Muscle layer of duodenum (tissue), 2 donors: Measurements from ENCODE around the gene LASP1NB.
A peak's percentile ranks its signal among the peaks of the same experiment; 100 is the strongest.

Source experiments
- H3K27ac ChIP-seq: one replicate; pipeline ENCODE4 v1.7.0; 2013; ENCODE audit warnings: mild to moderate bottlenecking, low read length
- H3K27me3 ChIP-seq: one replicate; pipeline ENCODE4 v1.7.0; 2013; ENCODE audit warnings: low read depth, mild to moderate bottlenecking, control low read depth, low read length
- H3K36me3 ChIP-seq, 2 donors: one replicate each; pipeline ENCODE4 v1.7.0; 2013; ENCODE audit warnings: low read length in 2 of 2, control low read depth in 1 of 2, mild to moderate bottlenecking in 1 of 2; ENCODE audit not compliant: insufficient read depth in 2 of 2, control insufficient read depth in 1 of 2
- H3K4me1 ChIP-seq, 2 donors: one replicate each; pipeline ENCODE4 v1.7.0; 2013; ENCODE audit warnings: low read length in 2 of 2, mild to moderate bottlenecking in 2 of 2, control low read depth in 1 of 2, moderate library complexity in 1 of 2; ENCODE audit not compliant: insufficient read depth in 2 of 2, control insufficient read depth in 1 of 2
- H3K4me3 ChIP-seq, 2 donors: one replicate each; pipeline ENCODE4 v1.7.0; 2013; ENCODE audit warnings: low read length in 2 of 2, low read depth in 1 of 2, mild to moderate bottlenecking in 1 of 2
- H3K9me3 ChIP-seq, 2 donors: one replicate each; pipeline ENCODE4 v1.7.0; 2013; ENCODE audit warnings: low read length in 2 of 2, control low read depth in 1 of 2, mild to moderate bottlenecking in 1 of 2; ENCODE audit not compliant: control insufficient read depth in 1 of 2
- donor health status: healthy.

Gene LASP1NB

DNA sequence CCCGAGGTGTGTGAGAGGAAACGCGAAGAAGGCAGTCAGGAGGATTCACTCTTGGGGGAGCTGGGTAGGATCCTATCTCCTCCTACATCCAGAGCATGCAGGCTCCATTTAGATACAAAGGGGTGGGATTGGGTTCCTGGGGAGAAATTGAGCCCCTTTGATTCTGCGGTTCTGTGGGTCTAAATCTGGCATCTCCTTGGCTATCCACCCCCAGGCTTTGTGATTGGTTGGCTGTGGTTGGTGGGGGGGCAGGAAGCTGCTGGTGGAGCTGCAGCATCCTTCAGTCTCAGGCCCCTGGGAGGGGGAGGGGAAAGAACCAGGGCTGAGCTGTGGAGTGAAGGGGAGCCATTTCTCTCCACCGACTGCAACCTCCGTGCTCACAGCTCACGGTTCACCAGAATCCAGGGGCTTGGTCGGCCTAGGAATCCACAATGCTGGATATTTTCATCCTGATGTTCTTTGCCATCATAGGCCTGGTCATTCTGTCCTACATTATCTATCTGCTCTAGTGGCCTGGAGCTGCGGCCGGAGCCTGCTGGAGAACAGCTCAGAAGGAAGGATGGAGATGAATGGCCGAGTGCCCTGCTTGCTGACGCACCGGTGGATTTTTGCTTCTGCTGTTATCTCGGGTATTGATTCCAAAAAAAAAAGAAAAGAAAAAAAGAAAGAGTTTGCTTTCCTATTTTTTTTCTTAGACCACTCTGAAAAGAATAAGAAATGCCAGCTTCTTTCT, at the start of gene LASP1NB:
TSS of gene LASP1NB (plus strand) at position 352 of the 733 bp plus-strand sequence.
- H3K4me1 ChIP-seq: peaks cover 0 to 49% of the 10 kb centered on the region in 2 donors
- H3K27ac ChIP-seq: peak within 1 kb of the TSS; percentile 50
- H3K27me3 ChIP-seq: no peaks in the 10 kb centered on the region
- H3K36me3 ChIP-seq: no peaks in the 10 kb centered on the region
- peak within 1 kb of the TSS; percentile 38 to 42 for H3K4me3 ChIP-seq
- no peaks in the 10 kb centered on the region for H3K9me3 ChIP-seq

DNA sequence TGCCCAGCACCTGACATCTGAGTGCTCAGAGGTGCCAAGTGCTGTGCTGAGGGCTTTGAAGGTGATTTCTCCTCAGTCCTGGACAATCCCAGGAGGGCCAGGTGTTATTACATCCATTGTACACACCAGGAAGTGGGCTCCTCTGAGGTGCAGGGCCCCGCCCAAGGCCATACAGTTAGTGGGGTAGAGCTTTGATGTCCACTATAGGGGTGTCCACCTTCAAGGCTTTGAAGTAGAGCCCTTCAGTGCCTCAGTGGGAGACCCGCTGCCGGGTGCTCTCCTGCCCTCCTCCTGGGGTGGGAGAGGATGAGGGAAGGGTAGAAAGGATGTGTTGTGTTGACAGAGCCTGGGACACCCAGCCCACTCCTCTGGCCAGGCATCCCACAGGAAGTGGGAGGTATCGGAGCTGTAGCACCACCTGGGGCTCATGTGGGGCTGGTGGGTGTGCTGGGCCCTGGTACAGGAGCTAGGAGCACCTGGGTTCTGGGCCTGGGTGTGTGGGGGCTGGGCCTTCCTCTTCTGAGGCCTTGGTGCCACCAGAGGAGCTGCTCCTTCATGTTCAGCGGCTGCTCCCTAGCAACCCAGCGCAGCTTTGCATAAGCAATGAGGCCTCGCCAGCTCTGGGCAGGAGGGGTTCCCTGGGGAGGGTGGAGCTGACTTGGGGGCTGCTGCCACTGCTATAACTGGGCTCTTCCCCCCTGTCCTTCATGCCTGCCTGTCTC, 48.1 kb upstream of the LASP1NB start:
- H3K27me3 ChIP-seq: no peaks in the 10 kb centered on the region
- H3K9me3 ChIP-seq: no peaks in the 10 kb centered on the region
- H3K36me3 ChIP-seq: peaks cover 10 to 25% of the 10 kb centered on the region in 2 donors
- no peak overlapping the region for H3K27ac ChIP-seq
- H3K4me3 ChIP-seq: no peak overlapping the region
- peaks cover 50 to 81% of the 10 kb centered on the region in 2 donors for H3K4me1 ChIP-seq

DNA sequence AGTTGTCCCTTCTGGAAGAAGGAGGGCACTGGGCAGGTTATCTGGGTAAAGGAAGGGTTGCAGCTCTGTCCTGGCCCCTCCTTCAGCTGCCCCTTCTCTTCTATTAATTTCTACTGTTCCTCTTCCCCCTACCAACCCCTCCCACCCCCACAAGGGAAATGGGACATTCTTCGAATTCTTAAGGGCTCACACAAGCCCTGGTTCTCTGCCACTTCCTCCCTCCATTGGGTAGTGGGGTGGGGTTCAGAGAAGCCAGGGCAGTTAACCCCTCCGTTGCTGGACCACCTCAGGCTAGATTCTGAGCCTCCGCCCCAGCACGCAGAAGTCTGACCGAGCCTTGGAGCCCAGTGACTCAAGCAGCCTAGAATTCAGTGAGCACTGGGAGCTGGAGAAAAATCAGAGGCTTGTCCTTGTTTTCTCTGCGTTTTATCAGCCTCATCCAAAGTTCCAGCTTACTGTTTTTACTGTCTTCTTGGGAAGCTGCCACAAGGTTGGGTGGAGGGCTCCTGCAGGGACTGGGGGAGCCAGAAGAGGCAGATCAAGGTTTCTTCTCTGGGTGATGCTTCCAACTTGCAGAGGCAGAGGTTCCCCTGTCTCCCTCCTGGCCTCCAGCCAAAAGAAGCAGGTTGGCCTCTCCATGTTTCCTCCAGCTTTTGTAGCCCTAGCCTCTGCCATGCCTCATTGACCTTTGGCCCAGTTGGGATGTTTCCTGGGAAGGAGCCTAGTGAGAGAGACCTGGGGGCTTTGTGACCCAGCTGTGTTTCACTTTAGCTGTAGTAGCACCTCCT, 45.3 kb upstream of the LASP1NB start:
- H3K9me3 ChIP-seq: no peaks in the 10 kb centered on the region
- H3K4me1 ChIP-seq: peaks cover 40 to 77% of the 10 kb centered on the region in 2 donors
- peaks cover 15 to 25% of the 10 kb centered on the region in 2 donors for H3K36me3 ChIP-seq
- H3K27ac ChIP-seq: peak overlapping the region; percentile 60
- H3K27me3 ChIP-seq: no peaks in the 10 kb centered on the region
- H3K4me3 ChIP-seq: peak overlapping the region; percentile 15 to 26

DNA sequence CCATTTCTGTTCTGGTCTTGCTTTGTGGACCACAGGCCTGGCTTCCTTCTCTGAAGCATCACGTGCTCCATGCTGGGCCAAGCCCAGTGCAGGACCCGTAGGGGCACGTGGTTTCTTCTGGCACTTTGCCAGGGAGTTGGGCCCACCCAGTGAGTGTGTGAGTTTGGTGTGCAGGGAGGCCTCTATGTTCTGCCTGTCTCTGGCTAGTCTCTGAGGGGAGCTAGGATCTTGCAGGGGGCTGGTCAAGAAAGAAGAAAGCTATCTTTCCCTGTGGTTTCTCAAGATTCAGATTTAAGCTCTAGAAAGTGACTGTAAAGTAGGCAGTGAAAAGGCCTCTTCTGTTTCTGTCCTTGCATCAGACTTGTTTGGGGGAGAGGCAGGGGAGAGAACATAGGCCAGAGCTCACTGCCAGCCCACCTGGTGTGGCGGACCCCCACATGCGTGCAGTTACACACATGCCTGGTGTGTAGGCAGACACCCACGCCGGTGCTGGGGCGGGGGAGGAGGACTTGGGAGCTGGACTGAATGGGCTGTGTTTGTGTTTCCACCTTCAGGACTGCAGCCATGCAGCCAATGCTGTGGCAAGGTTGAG, 43.7 kb upstream of the LASP1NB start:
- H3K4me1 ChIP-seq: peaks cover 49 to 85% of the 10 kb centered on the region in 2 donors
- H3K27me3 ChIP-seq: no peaks in the 10 kb centered on the region
- H3K4me3 ChIP-seq: peak overlapping the region in 1 of 2 donors; percentile 26
- peaks cover 20 to 25% of the 10 kb centered on the region in 2 donors for H3K36me3 ChIP-seq
- H3K27ac ChIP-seq: peak overlapping the region; percentile 14
- H3K9me3 ChIP-seq: no peaks in the 10 kb centered on the region

DNA sequence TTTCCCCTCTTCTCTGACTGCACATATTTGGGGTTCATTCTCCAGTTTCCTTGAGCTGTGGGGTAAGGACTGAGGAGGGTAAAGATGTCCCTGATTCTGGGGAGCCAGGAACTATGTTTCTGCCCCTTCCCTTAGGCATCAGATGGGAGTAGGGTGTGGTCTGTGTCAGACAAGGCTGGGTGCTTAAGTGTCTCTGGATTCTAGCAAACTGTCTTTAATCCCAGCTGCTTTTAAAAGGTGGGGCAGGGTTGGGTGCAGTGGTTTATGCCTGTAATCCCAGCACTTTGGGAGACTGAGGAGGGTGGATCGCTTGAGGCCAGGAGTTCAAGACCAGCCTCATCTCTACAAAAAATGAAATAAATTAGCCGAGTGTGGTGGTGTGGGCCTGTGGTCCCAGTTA, 42.5 kb upstream of the LASP1NB start:
- Histone ChIP-seq H3K27ac (peak overlapping the region; percentile 6), H3K27me3 (no peaks in the 10 kb centered on the region), H3K4me3 (no peak overlapping the region), H3K9me3 (no peaks in the 10 kb centered on the region), H3K36me3 (peaks cover 25 to 30% of the 10 kb centered on the region in 2 donors), H3K4me1 (peaks cover 49 to 82% of the 10 kb centered on the region in 2 donors)

DNA sequence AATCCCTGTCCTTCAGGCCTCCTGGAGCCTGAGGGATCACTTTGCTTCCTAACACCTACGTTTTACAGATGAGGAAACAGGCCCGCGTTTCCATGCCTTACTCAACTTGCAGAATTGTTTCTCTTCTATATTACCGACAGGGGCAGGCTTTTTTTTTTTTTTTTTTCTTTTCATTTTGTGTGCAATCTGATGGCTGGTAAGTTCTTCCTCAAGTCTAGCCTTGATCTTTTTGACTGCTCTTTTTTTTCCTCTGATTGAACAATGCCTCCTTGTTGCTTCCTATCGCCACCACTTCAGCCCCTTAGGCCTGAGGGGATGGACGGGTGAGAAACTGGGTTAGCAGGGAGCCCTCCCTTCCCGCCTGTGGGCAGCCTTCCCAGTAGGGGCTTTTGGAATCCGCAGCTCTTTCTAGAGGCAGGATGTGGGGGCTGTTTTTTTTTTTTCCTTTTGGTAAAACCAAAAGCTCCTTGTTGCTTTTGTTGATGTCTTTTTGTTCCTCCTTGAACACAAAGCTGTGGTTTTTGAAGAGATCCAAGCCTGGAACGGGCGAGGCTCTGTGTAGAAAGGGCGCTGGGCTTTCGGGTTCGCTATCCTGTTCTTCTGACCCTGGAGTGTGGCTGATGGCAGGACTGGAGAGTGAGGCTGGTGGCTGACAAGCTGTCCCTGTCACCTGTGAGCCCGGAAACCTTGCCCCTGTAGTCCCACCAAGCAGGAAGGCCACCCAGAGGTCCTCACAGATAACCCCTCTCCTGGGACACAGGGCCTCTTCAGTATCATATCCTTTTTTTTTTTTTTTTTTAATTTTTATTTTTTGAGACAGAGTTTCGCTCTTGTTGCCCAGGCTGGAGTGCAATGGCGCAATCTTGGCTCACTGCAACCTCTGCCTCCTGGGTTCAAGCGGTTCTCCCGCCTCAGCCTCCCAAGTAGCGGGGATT, 41.6 kb upstream of the LASP1NB start:
- no peak overlapping the region for H3K27ac ChIP-seq
- H3K36me3 ChIP-seq: peaks cover 17 to 25% of the 10 kb centered on the region in 2 donors
- no peaks in the 10 kb centered on the region for H3K27me3 ChIP-seq
- H3K4me1 ChIP-seq: peaks cover 49 to 79% of the 10 kb centered on the region in 2 donors
- H3K9me3 ChIP-seq: no peaks in the 10 kb centered on the region
- H3K4me3 ChIP-seq: no peak overlapping the region

DNA sequence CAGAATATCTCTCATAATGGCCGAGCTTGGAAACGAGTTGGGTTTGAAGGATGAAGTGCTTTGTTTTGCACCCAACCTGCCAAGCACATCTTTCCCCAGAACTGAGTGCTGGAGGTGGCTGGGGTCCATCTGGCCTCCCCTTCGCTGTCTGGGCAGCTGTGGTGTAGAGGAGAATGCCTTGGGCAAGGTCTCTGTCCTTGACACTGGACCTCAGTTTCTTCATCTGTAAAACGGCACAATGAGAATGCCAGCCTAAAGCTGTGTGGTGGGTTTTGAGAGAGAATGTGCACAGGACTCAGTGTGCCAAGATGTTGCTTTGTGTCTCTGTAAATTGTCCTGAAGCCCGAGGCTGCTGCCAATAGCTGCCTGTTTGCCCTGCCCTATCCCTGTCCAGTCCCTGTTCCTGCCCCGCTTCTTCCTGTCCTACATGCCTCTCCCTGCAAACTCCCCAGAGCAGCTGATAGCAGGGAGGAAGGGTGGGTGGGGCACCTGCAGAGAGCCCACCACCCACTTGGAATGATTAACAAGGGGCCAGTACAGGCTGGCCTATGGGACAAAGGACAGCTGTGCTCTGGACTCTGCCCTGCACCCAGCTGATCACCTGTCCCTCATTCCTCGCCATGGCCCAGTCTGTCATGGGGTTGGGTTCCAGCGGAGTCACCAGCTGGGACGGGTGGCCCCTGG, 40.2 kb upstream of the LASP1NB start:
- Histone ChIP-seq H3K36me3 (peaks cover 22 to 26% of the 10 kb centered on the region in 2 donors), H3K9me3 (no peaks in the 10 kb centered on the region), H3K27me3 (no peaks in the 10 kb centered on the region), H3K27ac (no peak overlapping the region), H3K4me1 (peaks cover 42 to 68% of the 10 kb centered on the region in 2 donors), H3K4me3 (no peak overlapping the region)

DNA sequence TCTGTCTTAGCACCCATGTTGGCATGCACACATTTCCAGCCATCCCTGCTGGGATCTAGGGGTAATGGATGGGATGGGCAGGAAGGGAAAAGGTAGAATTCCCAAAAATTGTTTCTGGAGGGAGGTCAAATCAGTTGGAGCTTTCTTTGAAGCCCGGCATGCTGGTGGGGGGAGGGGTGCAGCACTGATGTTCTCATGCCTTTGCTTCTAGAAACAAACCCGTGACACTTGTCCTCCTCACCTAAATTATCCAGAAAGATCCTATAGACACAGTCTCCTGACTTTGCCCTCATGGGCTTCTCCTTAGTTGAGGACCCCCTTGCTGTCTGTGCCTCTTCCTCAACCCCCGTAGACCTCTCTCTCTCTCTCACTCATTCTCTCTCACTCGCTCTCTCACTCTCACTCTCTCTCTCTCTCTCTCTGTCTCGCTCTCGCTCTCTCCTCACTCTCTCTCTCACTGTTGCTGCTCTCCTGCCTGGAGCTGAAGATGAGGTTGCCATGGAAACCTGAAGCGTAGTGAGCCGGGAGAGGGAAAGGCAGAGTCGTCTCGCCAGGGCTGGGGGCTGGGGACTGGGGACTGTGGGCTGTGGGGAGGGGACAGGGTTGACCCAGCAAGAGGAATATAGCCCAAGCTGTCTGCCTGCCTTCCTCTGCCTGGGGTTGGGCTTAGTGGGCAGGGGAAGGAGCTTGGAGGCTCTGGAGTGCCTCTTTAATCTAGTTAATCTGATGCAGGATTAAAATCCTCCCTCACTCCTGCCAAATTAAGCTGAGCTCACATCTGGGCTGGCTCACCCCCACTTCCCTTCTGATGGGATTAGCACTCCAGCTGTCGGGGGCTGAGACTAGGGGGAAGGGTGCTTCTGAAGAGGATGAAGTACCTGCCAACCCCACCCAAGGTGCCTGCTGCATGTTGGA, 39.4 kb upstream of the LASP1NB start:
- no peaks in the 10 kb centered on the region for H3K27me3 ChIP-seq
- H3K36me3 ChIP-seq: peaks cover 24 to 27% of the 10 kb centered on the region in 2 donors
- H3K9me3 ChIP-seq: no peaks in the 10 kb centered on the region
- peaks cover 38 to 60% of the 10 kb centered on the region in 2 donors for H3K4me1 ChIP-seq
- no peak overlapping the region for H3K4me3 ChIP-seq
- H3K27ac ChIP-seq: peak overlapping the region; percentile 60

DNA sequence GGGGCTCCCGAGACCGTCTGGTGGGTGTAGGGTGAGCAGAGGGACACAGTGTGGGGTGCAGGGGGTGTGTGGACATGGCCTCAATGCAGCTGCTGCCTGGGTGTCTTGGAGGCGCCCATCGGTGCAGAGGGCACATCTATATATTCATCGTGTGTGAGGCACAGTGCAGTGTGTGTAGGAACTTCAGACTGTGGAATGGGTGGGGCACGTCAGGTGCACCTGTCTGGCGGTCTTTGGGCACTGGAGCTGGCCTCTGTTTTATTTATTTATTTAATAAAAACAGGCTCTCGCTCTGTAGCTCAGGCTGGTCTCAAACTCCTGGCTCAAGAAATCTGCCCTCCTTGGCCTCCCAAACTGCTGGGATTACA, 38.8 kb upstream of the LASP1NB start:
- Histone ChIP-seq H3K4me3 (no peak overlapping the region), H3K27me3 (no peaks in the 10 kb centered on the region), H3K36me3 (peaks cover 27 to 28% of the 10 kb centered on the region in 2 donors), H3K27ac (no peak overlapping the region), H3K9me3 (no peaks in the 10 kb centered on the region), H3K4me1 (peaks cover 32 to 53% of the 10 kb centered on the region in 2 donors)
